ENCODE data around the gene B3GALT6. TPM values are rescaled to one million over a fixed set of nuclear protein-coding genes. Genes with fewer than 3 reads are reported as not detected.

Gene B3GALT6
- total and polyA plus RNA-seq, 11 donors, result 6.7 to 21.4 (median 11.2) TPM

DNA sequence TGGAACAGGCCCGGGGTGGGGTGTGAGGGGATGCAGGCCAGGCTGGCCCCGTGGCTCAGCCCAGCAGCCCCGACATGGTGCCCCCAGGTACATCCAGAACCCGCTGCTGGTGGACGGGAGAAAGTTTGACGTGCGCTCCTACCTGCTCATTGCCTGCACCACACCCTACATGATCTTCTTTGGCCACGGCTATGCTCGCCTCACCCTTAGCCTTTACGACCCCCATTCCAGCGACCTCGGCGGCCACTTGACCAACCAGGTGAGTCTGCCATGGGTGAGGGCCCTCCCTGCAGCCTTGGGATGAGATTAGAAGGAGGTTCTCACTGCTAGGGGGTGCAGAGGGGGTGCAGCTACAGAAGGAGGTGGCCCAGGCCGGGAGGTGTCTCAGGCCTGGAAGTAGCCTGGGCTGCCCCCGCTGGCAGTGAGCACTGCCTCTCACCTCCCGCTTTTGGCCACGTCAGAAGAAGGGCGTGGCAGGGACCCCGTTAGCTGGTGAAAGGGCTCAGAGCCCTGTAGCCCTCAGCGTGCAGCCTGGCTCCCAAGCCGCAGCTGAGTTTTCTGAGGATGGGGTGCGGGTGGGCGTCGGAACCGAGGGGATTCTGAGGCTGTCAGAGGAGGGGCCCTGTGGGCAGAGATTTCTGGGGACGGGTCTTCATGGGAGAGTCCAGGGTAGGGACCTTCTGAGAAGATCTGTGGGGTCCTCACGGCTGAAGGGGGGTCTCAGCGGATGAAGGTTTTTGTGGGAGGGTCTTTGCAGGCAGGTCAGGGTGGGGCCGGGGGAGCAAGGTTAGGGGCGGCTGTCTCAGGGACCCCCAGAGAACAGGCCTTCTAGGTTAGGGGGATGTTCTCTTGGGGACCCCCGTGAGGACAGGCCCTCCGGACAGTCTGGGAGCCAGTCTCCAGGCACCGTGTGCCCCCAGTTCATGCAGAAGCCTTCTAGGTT is 47.9 kb upstream of the B3GALT6 start:
- intact Hi-C loops (cut with DNase I), result no loop called here
- DNase-seq (peak in 4 of 5 donors; percentile 4 to 40 (median 18)), ATAC-seq (peak in 1 of 4 donors; percentile 22)
- no peak overlapping the region for H3K27ac ChIP-seq
- 82 to 87% (median 86%) methylated on average over 24 to 33 of the region's 33 CpGs for WGBS, 4 donors
- no peak overlapping the region for H3K4me3 ChIP-seq
- H3K27me3 ChIP-seq, result peaks cover 0 to 16% (median 6%) of the 10 kb centered on the region in 9 donors
- peaks cover 0 to 3% (median 0%) of the 10 kb centered on the region in 12 donors for H3K9me3 ChIP-seq
- peaks cover 0 to 14% (median 0%) of the 10 kb centered on the region in 12 donors for H3K4me1 ChIP-seq
- H3K36me3 ChIP-seq, result no peaks in the 10 kb centered on the region
- no peak for TF ChIP-seq POLR2A (IDR thresholded peaks at IDR 0.05)
- no peak for TF ChIP-seq CTCF (IDR thresholded peaks at IDR 0.05)

DNA sequence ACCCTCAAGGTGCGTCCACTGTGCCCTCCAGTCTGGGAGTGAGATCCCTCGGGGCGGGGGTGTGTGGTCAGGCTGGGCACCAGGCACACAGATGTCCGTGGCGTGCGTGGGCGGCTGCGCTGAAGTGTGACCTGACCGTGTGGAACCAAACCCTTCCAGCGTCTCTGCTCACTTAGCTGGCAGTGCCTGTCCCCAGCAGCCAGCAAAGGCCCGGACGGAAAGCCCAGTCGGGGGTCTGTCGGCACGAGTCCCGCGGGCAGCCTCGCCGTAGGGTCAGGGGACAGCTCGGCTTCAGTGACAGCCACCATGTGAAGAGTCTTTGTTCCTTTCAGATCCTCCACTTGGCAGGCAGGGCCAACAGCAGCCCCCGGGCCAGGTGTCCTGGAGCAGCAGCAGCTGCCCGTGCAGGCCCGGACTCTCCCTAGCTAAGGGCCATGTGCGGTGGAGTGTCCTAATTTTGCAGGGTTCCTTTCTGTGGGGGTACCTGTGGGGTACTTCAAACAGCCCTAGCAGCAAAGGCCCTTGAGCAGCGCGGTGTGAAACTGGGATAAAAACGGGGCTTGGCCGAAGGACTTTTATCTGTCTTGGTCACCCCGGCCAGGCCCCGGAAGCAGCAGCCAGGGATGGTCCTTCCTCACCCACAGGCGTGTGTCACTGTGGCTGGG is 46.8 kb upstream of the B3GALT6 start:
- peaks cover 0 to 6% (median 2%) of the 10 kb centered on the region in 9 donors for H3K27me3 ChIP-seq
- no peaks in the 10 kb centered on the region for H3K36me3 ChIP-seq
- H3K4me1 ChIP-seq, result peaks cover 0 to 14% (median 0%) of the 10 kb centered on the region in 12 donors
- no peak overlapping the region for H3K4me3 ChIP-seq
- H3K27ac ChIP-seq, result no peak overlapping the region
- peak in 4 of 5 donors; percentile 4 to 54 (median 24) for DNase-seq
- no peak for ATAC-seq
- intact Hi-C loops (cut with DNase I), result no loop called here
- WGBS, 4 donors, result 80 to 87% (median 82%) methylated on average over 25 to 31 of the region's 31 CpGs
- peaks cover 0 to 3% (median 0%) of the 10 kb centered on the region in 12 donors for H3K9me3 ChIP-seq
- TF ChIP-seq POLR2A (IDR thresholded peaks at IDR 0.05) (no peak), CTCF (IDR thresholded peaks at IDR 0.05) (no peak)

DNA sequence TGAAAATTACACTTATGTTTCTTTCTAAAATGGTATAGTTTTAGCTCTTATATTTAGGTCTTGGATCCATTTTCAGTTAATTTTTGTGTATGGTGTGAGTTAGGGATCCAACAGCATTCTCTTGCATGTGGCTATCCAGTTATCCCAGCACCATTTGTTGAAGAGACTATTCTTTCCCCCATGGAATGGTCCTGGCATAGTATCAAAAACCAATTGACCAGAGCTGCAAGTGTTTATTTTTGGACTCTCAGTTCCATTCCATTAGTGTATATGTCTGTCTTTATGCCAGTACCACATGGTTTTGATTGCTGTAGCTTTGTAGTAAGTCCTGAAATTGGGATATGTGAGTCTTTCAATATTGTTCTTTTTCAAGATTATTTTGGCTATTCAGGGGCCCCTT is 44.1 kb upstream of the B3GALT6 start:
- TF ChIP-seq POLR2A (IDR thresholded peaks at IDR 0.05) (no peak), CTCF (IDR thresholded peaks at IDR 0.05) (no peak)
- Histone ChIP-seq H3K9me3 (peaks cover 0 to 3% (median 0%) of the 10 kb centered on the region in 12 donors), H3K36me3 (no peaks in the 10 kb centered on the region), H3K4me1 (peaks cover 0 to 7% (median 0%) of the 10 kb centered on the region in 12 donors), H3K4me3 (no peak overlapping the region), H3K27me3 (peaks cover 0 to 1% (median 0%) of the 10 kb centered on the region in 9 donors), H3K27ac (no peak overlapping the region)
- intact Hi-C loops (cut with DNase I), result no loop called here
- ATAC-seq (peak in 2 of 4 donors; percentile 36 to 57), DNase-seq (no peak)

GRCh38 chr1:1189111-1189510 is 42.9 kb upstream of the B3GALT6 start:
- peaks cover 0 to 3% (median 0%) of the 10 kb centered on the region in 12 donors for H3K9me3 ChIP-seq

More at GRCh38 chr1:1189111-1189510, 42.9 kb upstream of the B3GALT6 start:
- intact Hi-C loops (cut with DNase I), result no loop called here
- no peak for TF ChIP-seq POLR2A (IDR thresholded peaks at IDR 0.05)
- no peak for TF ChIP-seq CTCF (IDR thresholded peaks at IDR 0.05)
- Histone ChIP-seq H3K27me3 (no peaks in the 10 kb centered on the region), H3K27ac (no peak overlapping the region), H3K4me1 (no peaks in the 10 kb centered on the region), H3K4me3 (no peak overlapping the region), H3K36me3 (no peaks in the 10 kb centered on the region)
- no peak for ATAC-seq
- WGBS, 4 donors, result 73 to 82% (median 80%) methylated on average over 5 of the region's 5 CpGs
- no peak for DNase-seq
